Vagina (tissue), 2 donors: Measurements from ENCODE around the gene OR10AD1. TPM values are rescaled to one million over a fixed set of nuclear protein-coding genes. Genes with fewer than 3 reads are reported as not detected.

Experiments used
- DNase-seq, 2 donors: peaks; one replicate each; pipeline ENCODE4 v3.0.0-alpha.2; 2017; ENCODE audit errors: extremely low spot score in 2 of 2
- H3K27ac ChIP-seq: fragments of 200-600 bp; sonication (generic); one replicate; pipeline ENCODE4 v1.5.1; 2019
- H3K27me3 ChIP-seq: fragments of 200-600 bp; sonication (generic); one replicate; pipeline ENCODE4 v1.5.1; 2019
- H3K36me3 ChIP-seq, 2 donors: fragments of 200-600 bp; sonication (generic); one replicate each; pipeline ENCODE4 v1.5.1; 2017 to 2019
- H3K4me1 ChIP-seq: fragments of 200-600 bp; sonication (generic); one replicate; pipeline ENCODE4 v1.5.1; 2019
- H3K4me3 ChIP-seq, 2 donors: fragments of 200-600 bp; sonication (generic); 1 replicate in 1 of 2; 2 replicates in 1 of 2; pipeline ENCODE4 v1.5.1; 2016 to 2019
- H3K9me3 ChIP-seq: fragments of 200-600 bp; sonication (generic); one replicate; pipeline ENCODE4 v1.5.1; 2019
- POLR2A ChIP-seq, 2 donors: fragments of 450-650 bp; IDR thresholded peaks; one replicate each; pipeline ENCODE4 v1.6.1; 2017; ENCODE audit warnings: antibody characterized with exemption in 2 of 2, mild to moderate bottlenecking in 2 of 2, moderate library complexity in 2 of 2
- POLR2AphosphoS5 ChIP-seq, 2 donors: sonication (generic); formaldehyde crosslinking; IDR thresholded peaks; one replicate each; pipeline ENCODE4 v1.9.0; 2017; ENCODE audit warnings: antibody characterized with exemption in 2 of 2, mild to moderate bottlenecking in 2 of 2, low read depth in 1 of 2; ENCODE audit not compliant: insufficient read depth in 1 of 2
- intact Hi-C: fragments of 100-400 bp; cut with DNase I; formaldehyde crosslinking; loops from one replicate; pipeline ENCODE4 v1.15.1; 2023
- total RNA-seq: library from RNA; depleted of rRNA; stranded (reverse); fragments of >200 nt; gene quantifications from one replicate; pipeline ENCODE4 v1.2.3, GENCODE V29; 2016
- TF ChIP-seq, protein P1 (sequence below), 3 experiments: fragments of 450-650 bp in 2 of 3; fragments of 200-600 bp in 1 of 3; sonication (generic) in 1 of 3; IDR thresholded peaks; one replicate each; pipeline ENCODE4 v1.5.1; 2017 to 2019; ENCODE audit warnings: antibody characterized with exemption in 3 of 3, mild to moderate bottlenecking in 2 of 3, moderate library complexity in 2 of 3

OR10AD1 gene
- total RNA-seq, 1 donor from 2014 or later: not detected

GRCh38 chr12:48201516-48201915, 1.6 kb downstream of the OR10AD1 start:
- Histone ChIP-seq H3K9me3 (peaks cover 3% of the 10 kb centered on the region), H3K4me3 (no peak overlapping the region), H3K27ac (no peak overlapping the region), H3K36me3 (peaks cover 0 to 8% of the 10 kb centered on the region in 2 donors), H3K4me1 (peaks cover 35% of the 10 kb centered on the region), H3K27me3 (no peaks in the 10 kb centered on the region)
- intact Hi-C loops: no loop called here
- no peak for DNase-seq
- no peak for TF ChIP-seq POLR2AphosphoS5 (IDR thresholded peaks at IDR 0.05; ENCODE audit: insufficient read depth in 1 of 2, low read depth in 1 of 2)
- TF ChIP-seq, protein P1, sequence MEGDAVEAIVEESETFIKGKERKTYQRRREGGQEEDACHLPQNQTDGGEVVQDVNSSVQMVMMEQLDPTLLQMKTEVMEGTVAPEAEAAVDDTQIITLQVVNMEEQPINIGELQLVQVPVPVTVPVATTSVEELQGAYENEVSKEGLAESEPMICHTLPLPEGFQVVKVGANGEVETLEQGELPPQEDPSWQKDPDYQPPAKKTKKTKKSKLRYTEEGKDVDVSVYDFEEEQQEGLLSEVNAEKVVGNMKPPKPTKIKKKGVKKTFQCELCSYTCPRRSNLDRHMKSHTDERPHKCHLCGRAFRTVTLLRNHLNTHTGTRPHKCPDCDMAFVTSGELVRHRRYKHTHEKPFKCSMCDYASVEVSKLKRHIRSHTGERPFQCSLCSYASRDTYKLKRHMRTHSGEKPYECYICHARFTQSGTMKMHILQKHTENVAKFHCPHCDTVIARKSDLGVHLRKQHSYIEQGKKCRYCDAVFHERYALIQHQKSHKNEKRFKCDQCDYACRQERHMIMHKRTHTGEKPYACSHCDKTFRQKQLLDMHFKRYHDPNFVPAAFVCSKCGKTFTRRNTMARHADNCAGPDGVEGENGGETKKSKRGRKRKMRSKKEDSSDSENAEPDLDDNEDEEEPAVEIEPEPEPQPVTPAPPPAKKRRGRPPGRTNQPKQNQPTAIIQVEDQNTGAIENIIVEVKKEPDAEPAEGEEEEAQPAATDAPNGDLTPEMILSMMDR (IDR thresholded peaks at IDR 0.05): no peak
- TF ChIP-seq POLR2A (IDR thresholded peaks at IDR 0.05): no peak

- DNase-seq: no peak
- no peak overlapping the region for H3K4me3 ChIP-seq
- H3K36me3 ChIP-seq: peaks cover 0 to 8% of the 10 kb centered on the region in 2 donors
- no peaks in the 10 kb centered on the region for H3K27me3 ChIP-seq
- TF ChIP-seq POLR2A (IDR thresholded peaks at IDR 0.05): no peak
- TF ChIP-seq POLR2AphosphoS5 (IDR thresholded peaks at IDR 0.05; ENCODE audit: insufficient read depth in 1 of 2, low read depth in 1 of 2): no peak
- TF ChIP-seq, protein P1 (IDR thresholded peaks at IDR 0.05): no peak
- intact Hi-C loops: no loop called here
- no peaks in the 10 kb centered on the region for H3K9me3 ChIP-seq
- peak overlapping the region; percentile 94 for H3K27ac ChIP-seq
- peaks cover 35% of the 10 kb centered on the region for H3K4me1 ChIP-seq
Observed at GRCh38 chr12:48201091-48201490, 2.0 kb downstream of the OR10AD1 start.

GRCh38 chr12:48199774-48200221, 3.3 kb downstream of the OR10AD1 start:
- intact Hi-C loops: no loop called here
- Histone ChIP-seq H3K4me1 (peaks cover 35% of the 10 kb centered on the region), H3K9me3 (no peaks in the 10 kb centered on the region), H3K27me3 (no peaks in the 10 kb centered on the region), H3K27ac (peak overlapping the region; percentile 94), H3K36me3 (peaks cover 0 to 2% of the 10 kb centered on the region in 2 donors), H3K4me3 (no peak overlapping the region)
- TF ChIP-seq POLR2AphosphoS5 (IDR thresholded peaks at IDR 0.05; ENCODE audit: insufficient read depth in 1 of 2, low read depth in 1 of 2) (peak in 1 of 2 donors; percentile 23), POLR2A (IDR thresholded peaks at IDR 0.05) (no peak)
- TF ChIP-seq, protein P1 (IDR thresholded peaks at IDR 0.05): no peak
- no peak for DNase-seq

GRCh38 chr12:48198985-48199384, 4.1 kb downstream of the OR10AD1 start:
- H3K27ac ChIP-seq: peak overlapping the region; percentile 94
- peak overlapping the region; percentile 63 to 71 for H3K4me3 ChIP-seq
- intact Hi-C loops: no loop called here
- no peaks in the 10 kb centered on the region for H3K36me3 ChIP-seq
- H3K9me3 ChIP-seq: no peaks in the 10 kb centered on the region
- DNase-seq: no peak
- peaks cover 35% of the 10 kb centered on the region for H3K4me1 ChIP-seq
- no peak for TF ChIP-seq POLR2A (IDR thresholded peaks at IDR 0.05)
- TF ChIP-seq, protein P1 (IDR thresholded peaks at IDR 0.05): no peak
- TF ChIP-seq POLR2AphosphoS5 (IDR thresholded peaks at IDR 0.05; ENCODE audit: insufficient read depth in 1 of 2, low read depth in 1 of 2): no peak
- no peaks in the 10 kb centered on the region for H3K27me3 ChIP-seq

GRCh38 chr12:48198672-48198971, 4.5 kb downstream of the OR10AD1 start:
- Histone ChIP-seq H3K4me3 (peak overlapping the region; percentile 63 to 71), H3K27ac (peak overlapping the region; percentile 94), H3K36me3 (no peaks in the 10 kb centered on the region), H3K9me3 (no peaks in the 10 kb centered on the region), H3K27me3 (no peaks in the 10 kb centered on the region), H3K4me1 (peaks cover 35% of the 10 kb centered on the region)
- TF ChIP-seq, protein P1 (IDR thresholded peaks at IDR 0.05): no peak
- no peak for TF ChIP-seq POLR2A (IDR thresholded peaks at IDR 0.05)
- no peak for TF ChIP-seq POLR2AphosphoS5 (IDR thresholded peaks at IDR 0.05; ENCODE audit: insufficient read depth in 1 of 2, low read depth in 1 of 2)
- intact Hi-C loops: no loop called here
- no peak for DNase-seq
